WERI-Rb-1 (cell line): ENCODE results near the gene ART3.

Experiments
- DNase-seq: peaks from one replicate; pipeline ENCODE4 v3.0.0-alpha.2; 2020
- H3K27ac ChIP-seq: fragments of 250-450 bp; sonication (Bioruptor Pico); 2 replicates; pipeline ENCODE4 v1.5.1; 2020; ENCODE audit warnings: mild to moderate bottlenecking, moderate library complexity
- H3K27me3 ChIP-seq: fragments of 250-450 bp; sonication (Bioruptor Pico); 2 replicates; pipeline ENCODE4 v1.5.1; 2021; ENCODE audit warnings: mild to moderate bottlenecking, low read depth, moderate library complexity; ENCODE audit not compliant: insufficient read depth, severe bottlenecking
- H3K36me3 ChIP-seq: fragments of 250-450 bp; sonication (Bioruptor Pico); 2 replicates; pipeline ENCODE4 v1.5.1; 2020; ENCODE audit warnings: mild to moderate bottlenecking, moderate library complexity
- H3K4me3 ChIP-seq: 2 replicates; pipeline ENCODE4 v1.5.1; 2011; ENCODE audit warnings: low read depth, mild to moderate bottlenecking, control low read depth, low read length
- H3K9me3 ChIP-seq: fragments of 250-450 bp; sonication (Bioruptor Pico); 2 replicates; pipeline ENCODE4 v1.5.1; 2021; ENCODE audit warnings: mild to moderate bottlenecking, moderate library complexity; ENCODE audit not compliant: severe bottlenecking
- TF ChIP-seq, protein P1 (sequence below): IDR thresholded peaks from 2 replicates; pipeline ENCODE4 v1.5.1; 2011; ENCODE audit warnings: low read depth, mild to moderate bottlenecking, control low read depth, inconsistent platforms, low read length

Gene ART3

GRCh38 chr4:76061982-76062381 lies 12.5 kb upstream of the ART3 start:
- H3K27ac ChIP-seq, result no peak overlapping the region
- H3K36me3 ChIP-seq, result no peaks in the 10 kb centered on the region
- no peaks in the 10 kb centered on the region for H3K9me3 ChIP-seq
- TF ChIP-seq, protein P1, sequence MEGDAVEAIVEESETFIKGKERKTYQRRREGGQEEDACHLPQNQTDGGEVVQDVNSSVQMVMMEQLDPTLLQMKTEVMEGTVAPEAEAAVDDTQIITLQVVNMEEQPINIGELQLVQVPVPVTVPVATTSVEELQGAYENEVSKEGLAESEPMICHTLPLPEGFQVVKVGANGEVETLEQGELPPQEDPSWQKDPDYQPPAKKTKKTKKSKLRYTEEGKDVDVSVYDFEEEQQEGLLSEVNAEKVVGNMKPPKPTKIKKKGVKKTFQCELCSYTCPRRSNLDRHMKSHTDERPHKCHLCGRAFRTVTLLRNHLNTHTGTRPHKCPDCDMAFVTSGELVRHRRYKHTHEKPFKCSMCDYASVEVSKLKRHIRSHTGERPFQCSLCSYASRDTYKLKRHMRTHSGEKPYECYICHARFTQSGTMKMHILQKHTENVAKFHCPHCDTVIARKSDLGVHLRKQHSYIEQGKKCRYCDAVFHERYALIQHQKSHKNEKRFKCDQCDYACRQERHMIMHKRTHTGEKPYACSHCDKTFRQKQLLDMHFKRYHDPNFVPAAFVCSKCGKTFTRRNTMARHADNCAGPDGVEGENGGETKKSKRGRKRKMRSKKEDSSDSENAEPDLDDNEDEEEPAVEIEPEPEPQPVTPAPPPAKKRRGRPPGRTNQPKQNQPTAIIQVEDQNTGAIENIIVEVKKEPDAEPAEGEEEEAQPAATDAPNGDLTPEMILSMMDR, result no peak
- no peaks in the 10 kb centered on the region for H3K27me3 ChIP-seq
- no peak overlapping the region for H3K4me3 ChIP-seq
- DNase-seq, result no peak

- Histone ChIP-seq H3K9me3 (no peaks in the 10 kb centered on the region), H3K27ac (no peak overlapping the region), H3K4me3 (no peak overlapping the region), H3K36me3 (no peaks in the 10 kb centered on the region), H3K27me3 (no peaks in the 10 kb centered on the region)
- no peak for DNase-seq
- TF ChIP-seq, protein P1, result no peak
Observed at GRCh38 chr4:76066546-76066945, 8.0 kb upstream of the ART3 start.

DNA sequence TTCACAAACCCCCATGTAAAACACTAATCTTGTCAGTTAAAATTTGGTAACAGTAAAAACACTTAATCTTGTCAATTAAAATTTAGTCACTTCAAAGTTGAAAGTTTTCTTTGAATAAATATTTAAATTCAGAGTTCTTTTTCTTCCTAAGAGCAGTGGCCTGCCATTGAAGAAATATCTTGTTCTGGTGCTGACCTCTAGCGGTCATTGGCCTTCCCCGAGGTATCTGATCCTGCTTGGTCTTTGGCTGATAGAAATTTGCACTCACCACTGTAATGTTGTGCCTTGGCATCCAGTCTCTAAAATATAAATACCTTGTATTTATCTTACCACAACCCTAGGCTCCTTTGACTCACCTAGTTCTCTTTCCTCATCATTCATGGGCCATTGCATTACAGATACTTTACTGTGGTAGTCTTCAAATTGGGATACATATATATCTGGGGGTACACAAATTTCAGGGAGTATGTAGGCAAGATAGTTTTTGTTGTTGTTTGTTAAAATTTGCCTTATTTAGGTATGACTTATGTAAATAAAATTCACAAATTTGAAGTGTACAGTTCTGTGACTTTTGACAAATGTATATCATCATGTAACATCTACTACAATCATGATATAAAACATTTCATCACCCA lies 6.7 kb upstream of the ART3 start:
- H3K4me3 ChIP-seq, result no peak overlapping the region
- no peak overlapping the region for H3K27ac ChIP-seq
- no peaks in the 10 kb centered on the region for H3K9me3 ChIP-seq
- TF ChIP-seq, protein P1, result peak; percentile 65
- peak; percentile 71 for DNase-seq
- H3K27me3 ChIP-seq, result no peaks in the 10 kb centered on the region
- no peaks in the 10 kb centered on the region for H3K36me3 ChIP-seq

GRCh38 chr4:76072760-76073159 lies 1.7 kb upstream of the ART3 start:
- Histone ChIP-seq H3K4me3 (no peak overlapping the region), H3K27ac (no peak overlapping the region), H3K36me3 (no peaks in the 10 kb centered on the region), H3K27me3 (no peaks in the 10 kb centered on the region), H3K9me3 (no peaks in the 10 kb centered on the region)
- TF ChIP-seq, protein P1, result no peak
- no peak for DNase-seq

- H3K4me3 ChIP-seq, result no peak overlapping the region
- no peak overlapping the region for H3K27ac ChIP-seq
- H3K27me3 ChIP-seq, result no peaks in the 10 kb centered on the region
- H3K36me3 ChIP-seq, result no peaks in the 10 kb centered on the region
- no peaks in the 10 kb centered on the region for H3K9me3 ChIP-seq
- no peak for DNase-seq
- TF ChIP-seq, protein P1, result no peak
Observed at GRCh38 chr4:76074993-76075600, 588 bp downstream of the ART3 start.
